Thyroid gland (tissue), 4 donors: ENCODE measurements around the gene SLCO3A1. TPM values are rescaled to one million over a fixed set of nuclear protein-coding genes. Genes with fewer than 3 reads are reported as not detected.

Experiments used
- DNase-seq, 2 donors: peaks; one replicate each; pipeline ENCODE4 v3.0.0-alpha.2; 2019
- H3K27ac ChIP-seq, 3 donors: fragments of 200-600 bp; sonication (generic); 1 replicate in 2 of 3; 2 replicates in 1 of 3; pipeline ENCODE4 v1.5.1; 2016 to 2019; ENCODE audit warnings: mild to moderate bottlenecking in 1 of 3, moderate library complexity in 1 of 3
- H3K27me3 ChIP-seq: fragments of 200-600 bp; sonication (generic); one replicate; pipeline ENCODE4 v1.5.1; 2019
- H3K36me3 ChIP-seq, 2 donors: fragments of 200-600 bp; sonication (generic); one replicate each; pipeline ENCODE4 v1.5.1; 2016 to 2019
- H3K4me1 ChIP-seq, 2 donors: fragments of 200-600 bp; sonication (generic); one replicate each; pipeline ENCODE4 v1.5.1; 2017 to 2019
- H3K4me3 ChIP-seq, 3 donors: fragments of 200-600 bp; sonication (generic); replicated peaks in 1 of 3; 1 replicate in 2 of 3; 2 replicates in 1 of 3; pipeline ENCODE4 v1.5.1; 2016; ENCODE audit warnings: mild to moderate bottlenecking in 1 of 3
- H3K9me3 ChIP-seq: fragments of 200-600 bp; sonication (generic); one replicate; pipeline ENCODE4 v1.5.1; 2017
- POLR2A ChIP-seq, 2 donors: fragments of 450-650 bp; IDR thresholded peaks; one replicate each; pipeline ENCODE4 v1.6.1; 2017; ENCODE audit warnings: antibody characterized with exemption in 2 of 2, mild to moderate bottlenecking in 2 of 2, moderate library complexity in 1 of 2
- WGBS, 2 donors: methylation state at CpG; one replicate each; pipeline ENCODE4 v1.1.5; 2017; 5-methylcytosine and 5-hydroxymethylcytosine counted together
- intact Hi-C: fragments of 100-400 bp; cut with DNase I; formaldehyde crosslinking; loops from one replicate; pipeline ENCODE4 v1.15.1; 2023
- total RNA-seq, 4 donors: library from RNA; depleted of rRNA; stranded (reverse); fragments of >200 nt; gene quantifications; one replicate each; pipeline ENCODE4 v1.2.3, GENCODE V29; 2016
- TF ChIP-seq, protein P1 (sequence below), 6 experiments: fragments of 200-600 bp in 3 of 6; fragments of 450-650 bp in 3 of 6; sonication (generic) in 3 of 6; IDR thresholded peaks; one replicate each; pipeline ENCODE4 v1.5.1; 2016 to 2019; ENCODE audit warnings: antibody characterized with exemption in 6 of 6, mild to moderate bottlenecking in 2 of 6, inconsistent platforms in 1 of 6, moderate library complexity in 1 of 6

SLCO3A1 gene
- total RNA-seq, 4 donors from 2014 or later: 23.3 to 31.4 (median 28.0) TPM

DNA sequence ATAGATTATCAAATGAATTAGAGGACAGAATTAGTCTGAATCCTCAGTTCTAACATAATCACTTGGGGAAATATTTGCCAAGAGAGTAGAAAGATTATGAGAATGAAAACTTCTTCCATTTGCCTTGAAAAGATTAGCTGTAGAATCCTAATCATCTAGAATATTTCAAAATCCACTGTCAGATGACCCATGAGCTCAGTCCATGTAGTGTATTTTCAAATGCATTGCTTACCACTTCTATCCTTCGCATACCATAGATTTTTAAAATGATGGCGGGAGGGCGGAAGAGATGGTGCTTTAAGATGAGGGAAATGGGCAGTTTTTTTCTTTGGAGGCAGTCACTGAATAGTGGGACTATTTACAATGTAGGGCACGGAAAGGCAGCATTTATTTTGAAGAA is 136.3 kb downstream of the SLCO3A1 start:
- H3K27ac ChIP-seq: no peak overlapping the region
- 86 to 95% methylated on average over 4 of the region's 4 CpGs for WGBS, 2 donors
- H3K27me3 ChIP-seq: no peaks in the 10 kb centered on the region
- intact Hi-C loops: no loop called here
- TF ChIP-seq POLR2A (IDR thresholded peaks at IDR 0.05): no peak
- TF ChIP-seq, protein P1, sequence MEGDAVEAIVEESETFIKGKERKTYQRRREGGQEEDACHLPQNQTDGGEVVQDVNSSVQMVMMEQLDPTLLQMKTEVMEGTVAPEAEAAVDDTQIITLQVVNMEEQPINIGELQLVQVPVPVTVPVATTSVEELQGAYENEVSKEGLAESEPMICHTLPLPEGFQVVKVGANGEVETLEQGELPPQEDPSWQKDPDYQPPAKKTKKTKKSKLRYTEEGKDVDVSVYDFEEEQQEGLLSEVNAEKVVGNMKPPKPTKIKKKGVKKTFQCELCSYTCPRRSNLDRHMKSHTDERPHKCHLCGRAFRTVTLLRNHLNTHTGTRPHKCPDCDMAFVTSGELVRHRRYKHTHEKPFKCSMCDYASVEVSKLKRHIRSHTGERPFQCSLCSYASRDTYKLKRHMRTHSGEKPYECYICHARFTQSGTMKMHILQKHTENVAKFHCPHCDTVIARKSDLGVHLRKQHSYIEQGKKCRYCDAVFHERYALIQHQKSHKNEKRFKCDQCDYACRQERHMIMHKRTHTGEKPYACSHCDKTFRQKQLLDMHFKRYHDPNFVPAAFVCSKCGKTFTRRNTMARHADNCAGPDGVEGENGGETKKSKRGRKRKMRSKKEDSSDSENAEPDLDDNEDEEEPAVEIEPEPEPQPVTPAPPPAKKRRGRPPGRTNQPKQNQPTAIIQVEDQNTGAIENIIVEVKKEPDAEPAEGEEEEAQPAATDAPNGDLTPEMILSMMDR (IDR thresholded peaks at IDR 0.05): no peak
- no peaks in the 10 kb centered on the region for H3K4me1 ChIP-seq
- no peaks in the 10 kb centered on the region for H3K36me3 ChIP-seq
- no peaks in the 10 kb centered on the region for H3K9me3 ChIP-seq
- DNase-seq: no peak
- H3K4me3 ChIP-seq: no peak overlapping the region

DNA sequence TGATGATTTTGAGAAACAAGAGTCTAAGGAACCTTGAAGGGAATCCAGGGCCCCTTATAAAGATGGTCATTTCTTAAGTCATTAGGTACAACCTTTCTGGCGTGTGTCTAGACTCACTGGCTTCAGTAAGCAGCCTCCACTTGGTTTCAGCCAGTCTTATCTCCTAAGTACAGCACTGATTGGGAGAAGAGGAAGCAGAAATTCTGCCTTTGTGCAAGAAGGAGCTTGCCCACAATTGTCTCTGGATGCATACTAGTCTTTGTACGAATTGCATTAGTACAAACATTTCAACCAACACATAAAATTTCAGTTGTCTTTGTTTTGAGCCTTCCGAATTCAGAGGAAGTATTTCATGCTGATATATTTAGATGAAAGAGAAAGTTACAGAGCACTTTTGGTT is 139.4 kb downstream of the SLCO3A1 start:
- no peaks in the 10 kb centered on the region for H3K36me3 ChIP-seq
- DNase-seq: no peak
- H3K4me3 ChIP-seq: no peak overlapping the region
- intact Hi-C loops: no loop called here
- no peaks in the 10 kb centered on the region for H3K9me3 ChIP-seq
- 78 to 83% methylated on average over 3 of the region's 3 CpGs for WGBS, 2 donors
- no peak overlapping the region for H3K27ac ChIP-seq
- H3K27me3 ChIP-seq: no peaks in the 10 kb centered on the region
- no peak for TF ChIP-seq POLR2A (IDR thresholded peaks at IDR 0.05)
- TF ChIP-seq, protein P1 (IDR thresholded peaks at IDR 0.05): no peak
- H3K4me1 ChIP-seq: no peaks in the 10 kb centered on the region

GRCh38 chr15:91995146-91995545 is 141.6 kb downstream of the SLCO3A1 start:
- Histone ChIP-seq H3K27me3 (no peaks in the 10 kb centered on the region), H3K36me3 (no peaks in the 10 kb centered on the region), H3K9me3 (no peaks in the 10 kb centered on the region), H3K4me3 (no peak overlapping the region), H3K4me1 (no peaks in the 10 kb centered on the region), H3K27ac (no peak overlapping the region)
- DNase-seq: no peak
- TF ChIP-seq POLR2A (IDR thresholded peaks at IDR 0.05): no peak
- TF ChIP-seq, protein P1 (IDR thresholded peaks at IDR 0.05): no peak
- 92 to 98% methylated on average over 3 of the region's 3 CpGs for WGBS, 2 donors
- intact Hi-C loops: no loop called here

- WGBS, 2 donors: 63 to 84% methylated on average over 2 of the region's 2 CpGs
- H3K4me1 ChIP-seq: peaks cover 0 to 8% of the 10 kb centered on the region in 2 donors
- H3K27ac ChIP-seq: no peak overlapping the region
- DNase-seq: no peak
- H3K27me3 ChIP-seq: no peaks in the 10 kb centered on the region
- intact Hi-C loops: no loop called here
- H3K36me3 ChIP-seq: no peaks in the 10 kb centered on the region
- no peak overlapping the region for H3K4me3 ChIP-seq
- H3K9me3 ChIP-seq: no peaks in the 10 kb centered on the region
- TF ChIP-seq, protein P1 (IDR thresholded peaks at IDR 0.05): no peak
- TF ChIP-seq POLR2A (IDR thresholded peaks at IDR 0.05): no peak
These were observed 143.7 kb downstream of the SLCO3A1 start for GRCh38 chr15:91997163-91997562.

DNA sequence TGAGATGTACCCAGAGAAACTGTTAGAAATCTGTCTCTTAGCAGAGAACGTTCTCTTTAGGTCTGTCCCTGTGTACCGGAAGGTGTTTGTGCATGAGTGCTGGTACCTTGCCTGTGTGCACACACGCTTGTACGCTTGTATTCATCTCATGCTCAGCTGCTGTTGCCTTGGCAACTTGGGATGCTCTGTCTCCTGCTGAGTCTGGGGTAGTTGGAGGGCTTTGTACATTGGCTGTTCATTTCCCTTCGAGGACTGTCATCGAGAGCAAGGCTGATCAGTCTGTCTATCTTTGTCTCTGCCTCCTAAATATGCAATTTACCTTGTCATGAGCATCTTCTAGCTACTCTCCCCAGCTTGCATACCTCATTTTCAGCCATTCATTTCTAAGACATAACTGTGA is 147.2 kb downstream of the SLCO3A1 start:
- Histone ChIP-seq H3K27me3 (no peaks in the 10 kb centered on the region), H3K4me1 (peaks cover 0 to 8% of the 10 kb centered on the region in 2 donors), H3K9me3 (no peaks in the 10 kb centered on the region), H3K36me3 (no peaks in the 10 kb centered on the region), H3K4me3 (no peak overlapping the region), H3K27ac (no peak overlapping the region)
- TF ChIP-seq, protein P1 (IDR thresholded peaks at IDR 0.05): no peak
- TF ChIP-seq POLR2A (IDR thresholded peaks at IDR 0.05): no peak
- DNase-seq: no peak
- intact Hi-C loops: no loop called here
- 72 to 73% methylated on average over 6 of the region's 6 CpGs for WGBS, 2 donors
